ENCODE measurements around the gene C11orf86.
"Not testable (repeated sequence)": the region's sequence is repeated elsewhere in the genome, so short reads cannot be mapped to it uniquely, and the experiment has no call there.

C11orf86 gene

DNA sequence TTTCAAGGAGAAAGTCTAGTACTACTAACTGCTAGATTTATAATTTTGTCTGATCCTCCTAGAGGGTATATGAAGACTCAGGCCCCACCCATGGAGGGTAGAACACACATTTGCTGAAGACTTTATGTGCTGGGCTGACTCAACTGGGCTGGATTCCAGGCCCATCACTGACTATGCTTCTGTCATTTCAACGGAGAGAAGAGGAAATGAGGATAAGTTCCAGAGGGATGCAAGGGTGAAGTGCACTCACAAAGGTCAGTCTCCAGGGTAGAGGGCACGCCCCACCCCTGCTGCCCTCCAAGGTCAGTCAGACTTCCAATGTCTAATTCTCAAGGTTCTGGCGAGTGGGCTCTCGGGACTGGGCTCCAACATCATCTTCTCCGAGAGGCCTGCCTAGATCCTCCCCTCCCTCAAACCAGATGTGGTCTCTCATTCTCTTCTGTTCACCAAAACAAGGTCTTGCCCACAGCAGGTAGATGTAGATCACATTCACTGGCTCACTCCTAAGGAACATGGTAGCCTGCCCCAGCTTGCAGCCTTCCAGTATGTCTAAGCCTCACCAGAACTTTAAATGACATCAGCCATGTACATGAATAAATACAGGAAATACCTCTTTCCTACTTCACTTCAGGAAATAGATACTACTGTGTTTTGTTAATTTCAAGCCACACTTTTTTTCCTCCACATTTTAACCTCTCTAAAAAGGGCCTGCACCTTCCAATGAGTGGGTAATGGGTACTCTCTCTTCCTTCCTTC, 7.3 kb upstream of the C11orf86 start:
- DNase-seq: no peak

DNA sequence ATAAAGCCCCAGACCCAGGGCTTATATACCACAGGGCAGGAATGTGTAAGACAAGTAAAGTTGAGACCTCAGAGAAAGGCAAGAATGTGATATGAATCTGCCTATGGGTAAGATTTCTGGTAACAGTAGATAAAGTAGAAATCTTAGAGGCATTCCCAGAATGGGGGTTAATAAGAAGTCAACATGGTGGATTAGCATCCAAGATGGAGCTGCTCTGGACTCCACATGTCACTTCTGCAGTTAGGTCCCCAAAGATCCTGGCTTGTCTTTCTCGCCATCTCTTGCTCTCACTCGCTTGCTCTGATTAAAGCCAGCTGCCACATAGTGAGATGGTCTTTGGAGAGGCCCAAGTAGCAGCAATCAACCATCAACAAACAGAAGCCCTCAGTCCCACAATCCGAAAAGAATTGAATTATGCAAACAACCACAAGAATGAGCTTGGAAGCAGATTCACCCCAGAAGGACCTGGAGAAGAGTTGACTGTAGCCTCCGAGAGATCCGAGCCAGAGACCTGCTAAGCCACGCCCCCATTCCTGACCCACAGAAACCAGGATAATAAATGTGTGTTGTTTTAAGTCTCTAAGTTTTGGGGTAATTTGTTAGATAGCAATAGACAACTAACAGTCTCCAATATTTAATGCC, 5.4 kb upstream of the C11orf86 start:
- DNase-seq: no peak

DNA sequence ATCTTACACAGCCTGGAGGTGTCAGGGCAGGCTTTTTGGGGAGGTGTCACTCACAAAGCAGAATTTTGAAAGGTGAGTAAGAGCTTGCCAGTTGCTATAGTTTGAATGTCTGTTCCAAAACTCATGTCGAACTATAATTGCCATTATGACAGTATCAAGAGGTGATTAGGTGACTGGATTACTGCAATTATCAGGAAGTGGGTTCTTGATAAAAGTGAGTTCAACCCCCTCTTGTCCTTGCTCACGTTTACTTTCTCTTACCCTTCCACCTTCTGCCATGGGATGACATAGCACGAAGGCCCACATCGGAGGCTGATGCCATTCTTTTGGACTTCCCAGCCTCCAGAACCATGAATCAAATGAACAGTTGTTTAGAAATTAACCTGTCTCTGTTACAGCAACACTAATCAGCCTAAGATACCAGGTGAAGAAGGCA, 4.7 kb upstream of the C11orf86 start:
- no peak for DNase-seq

DNA sequence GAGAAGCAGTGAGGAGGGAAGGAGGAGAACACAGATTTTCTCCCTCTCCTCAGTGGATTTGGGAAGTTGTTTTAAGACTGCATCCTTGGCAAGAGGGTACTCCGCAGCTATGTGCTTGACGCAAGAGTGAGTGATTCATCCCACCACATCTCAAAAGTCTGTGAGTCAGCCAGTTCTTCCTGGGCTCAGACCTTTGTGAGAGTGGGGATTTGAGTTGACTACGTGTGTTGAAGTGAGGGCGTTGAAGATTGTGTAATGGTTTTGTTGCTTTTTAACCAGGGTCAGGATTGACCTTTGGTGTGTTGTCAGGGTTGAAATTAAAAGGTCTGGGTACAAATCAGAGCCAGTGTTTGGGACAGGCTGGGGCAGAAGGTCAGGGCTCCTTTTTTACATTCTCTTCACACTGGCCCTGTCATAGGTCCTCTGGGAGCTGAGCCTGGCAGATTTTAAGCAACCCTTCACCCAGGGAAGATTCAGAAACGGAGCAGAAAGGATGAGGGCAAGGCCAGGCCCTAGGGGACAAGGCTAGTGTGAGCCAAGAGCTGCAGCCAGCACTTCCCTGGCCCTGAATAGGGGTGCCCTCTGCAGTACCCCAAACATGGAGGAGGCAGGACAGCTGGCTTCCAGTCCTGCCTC, 4.2 kb upstream of the C11orf86 start:
- no peak for DNase-seq

DNA sequence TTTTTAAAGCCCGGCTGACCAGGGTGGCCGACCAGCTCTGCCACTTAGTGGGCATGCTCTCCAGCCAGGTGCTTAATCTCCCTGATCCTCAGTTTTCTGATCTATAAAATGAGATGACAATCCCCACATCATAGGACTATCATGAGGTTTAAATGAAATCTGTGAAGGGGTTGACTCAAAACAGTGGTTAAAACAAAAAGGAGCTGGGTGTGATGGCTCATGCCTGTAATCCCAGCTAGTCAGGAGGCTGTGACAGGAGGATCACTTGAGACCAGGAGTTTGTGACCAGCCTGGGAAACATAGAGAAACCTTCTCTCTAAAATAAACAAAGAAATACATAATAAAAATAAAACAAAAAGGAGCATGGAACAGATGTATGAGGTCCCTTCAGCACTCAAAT, 3.6 kb upstream of the C11orf86 start:
- DNase-seq: no peak

DNA sequence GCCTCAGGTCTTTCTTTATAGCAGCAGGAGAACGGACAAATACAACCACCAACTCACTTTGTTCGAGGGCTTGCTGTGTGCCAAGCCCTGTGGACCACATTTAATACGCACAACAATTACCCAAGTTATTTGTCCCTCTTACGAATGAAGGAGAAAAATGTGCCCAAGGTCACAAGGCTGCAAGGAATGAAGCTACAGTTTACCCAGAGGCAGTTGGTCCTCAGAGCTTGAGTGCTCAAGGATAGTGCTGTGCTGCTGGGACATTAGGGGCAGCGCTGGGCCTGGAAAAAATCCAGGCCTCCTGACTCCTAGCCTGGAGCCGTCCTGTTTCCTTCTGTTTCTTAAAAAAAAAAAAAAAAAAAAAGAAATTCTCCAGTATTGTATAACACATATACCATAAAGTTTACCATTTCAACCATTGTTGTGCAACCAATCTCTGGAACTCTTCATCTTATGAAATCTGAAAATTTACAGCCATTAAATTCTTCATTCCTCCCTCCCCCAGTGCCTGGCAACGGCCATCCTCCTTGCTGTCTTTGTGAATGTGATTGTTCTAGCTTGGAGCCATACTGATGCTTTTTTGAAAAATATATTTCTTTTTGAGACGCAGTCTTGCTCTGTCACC, 1.0 kb upstream of the C11orf86 start:
- no peak for DNase-seq

DNA sequence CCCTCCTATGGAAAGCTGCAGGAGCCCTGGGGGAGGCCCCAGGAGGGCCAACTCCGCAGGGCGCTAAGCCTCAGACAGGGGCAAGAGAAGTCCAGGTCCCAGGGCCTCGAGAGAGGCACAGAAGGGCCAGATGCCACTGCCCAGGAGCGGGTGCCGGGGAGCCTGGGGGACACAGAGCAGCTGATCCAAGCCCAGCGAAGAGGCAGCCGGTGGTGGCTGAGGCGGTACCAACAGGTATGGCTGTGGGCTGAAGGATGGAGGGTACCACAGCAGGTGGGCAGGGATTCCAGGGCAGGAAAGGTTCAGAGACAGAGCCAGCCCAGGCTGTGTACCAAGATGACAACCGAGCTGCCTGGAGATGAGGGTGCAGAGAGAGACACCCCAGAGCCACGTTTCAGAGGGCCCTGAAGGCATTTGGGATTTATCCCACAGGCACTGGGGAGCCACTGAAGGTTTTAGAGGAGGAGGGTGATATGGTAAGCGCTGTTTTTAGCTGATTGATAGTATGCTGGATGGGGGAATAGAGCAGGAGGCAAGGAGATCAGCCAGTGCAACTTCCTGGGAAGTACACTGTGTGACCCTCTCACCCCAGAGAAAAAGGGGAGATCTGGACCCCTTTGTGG, 412 bp downstream of the C11orf86 start:
- no peak for DNase-seq

DNA sequence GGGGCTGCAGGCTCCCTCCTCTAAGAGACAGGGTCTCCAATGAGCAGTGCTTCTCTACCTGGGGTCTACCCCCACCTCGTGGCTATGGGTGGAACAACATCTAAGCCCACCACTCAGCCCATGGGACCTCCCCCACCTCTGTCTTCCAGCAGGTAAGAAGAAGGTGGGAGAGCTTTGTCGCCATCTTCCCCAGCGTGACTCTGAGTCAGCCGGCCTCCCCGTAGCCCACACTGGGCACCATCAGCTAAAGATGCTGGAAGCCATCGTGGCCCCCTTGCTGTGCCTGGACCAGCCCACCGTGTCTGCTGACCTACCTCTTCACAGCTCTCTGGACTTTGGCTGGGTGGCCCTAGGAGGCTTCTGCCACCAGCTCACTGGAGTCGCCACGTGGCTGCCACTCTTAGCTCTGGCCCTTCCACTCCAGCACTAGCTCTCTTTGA, 944 bp downstream of the C11orf86 start:
- DNase-seq: peak; percentile 7

DNA sequence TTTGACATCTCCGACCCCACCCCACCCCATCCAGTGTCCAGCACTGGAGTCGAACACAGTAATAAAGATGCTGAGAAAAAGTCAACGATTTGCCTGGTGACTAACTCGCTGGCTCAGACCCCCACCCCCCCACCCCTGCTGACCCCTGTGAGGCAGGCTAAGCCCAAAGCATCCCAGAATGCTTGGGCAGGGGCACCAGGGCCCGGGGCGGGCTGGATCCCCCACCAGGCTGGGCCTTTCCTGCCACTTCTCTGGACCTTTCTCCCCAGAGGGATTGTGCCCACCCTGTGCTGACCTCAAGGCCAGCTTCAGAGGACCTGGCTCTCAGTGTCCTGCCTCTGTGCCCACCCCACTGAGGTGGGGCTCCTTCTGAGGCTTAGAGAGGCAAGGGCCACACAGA, 1.8 kb downstream of the C11orf86 start:
- DNase-seq: no peak

DNA sequence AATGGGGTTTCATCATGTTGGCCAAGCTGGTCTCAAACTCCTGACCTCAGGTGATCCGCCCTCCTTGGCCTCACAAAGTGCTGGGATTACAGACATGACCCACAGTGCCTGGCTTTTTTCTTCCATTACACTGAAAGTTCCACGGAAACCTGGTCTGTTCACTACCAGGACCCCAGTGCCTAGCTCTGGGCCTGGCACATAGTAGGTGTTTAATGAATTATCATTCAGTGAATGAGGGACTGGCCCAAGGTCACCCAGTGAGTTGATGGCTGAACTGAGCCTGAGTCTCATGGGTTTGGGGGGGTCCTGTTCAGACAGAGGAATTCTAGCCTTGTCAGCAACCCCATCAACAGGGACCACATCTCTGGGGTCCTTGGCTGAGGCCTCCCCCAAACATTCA, 3.1 kb downstream of the C11orf86 start:
- DNase-seq: no peak

DNA sequence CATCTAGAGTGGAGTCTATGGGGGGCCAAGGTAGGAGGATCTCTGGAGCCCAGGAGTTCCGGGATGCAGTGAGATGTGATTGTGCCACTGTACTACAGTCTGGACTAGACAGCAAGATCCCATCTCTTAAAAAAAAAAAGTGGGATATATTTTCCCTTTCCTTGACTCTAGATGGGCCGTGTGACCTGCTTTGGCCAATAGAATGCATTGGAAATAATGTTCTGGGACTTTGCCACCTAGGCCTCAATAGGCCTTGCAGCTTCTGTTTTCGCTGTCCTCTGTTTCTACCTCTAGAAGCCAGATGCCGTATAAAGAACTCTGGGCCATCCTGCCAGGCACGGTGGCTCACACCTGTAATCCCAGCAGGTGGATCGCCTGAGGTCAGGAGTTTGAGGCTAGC, 3.6 kb downstream of the C11orf86 start:
- DNase-seq: no peak

DNA sequence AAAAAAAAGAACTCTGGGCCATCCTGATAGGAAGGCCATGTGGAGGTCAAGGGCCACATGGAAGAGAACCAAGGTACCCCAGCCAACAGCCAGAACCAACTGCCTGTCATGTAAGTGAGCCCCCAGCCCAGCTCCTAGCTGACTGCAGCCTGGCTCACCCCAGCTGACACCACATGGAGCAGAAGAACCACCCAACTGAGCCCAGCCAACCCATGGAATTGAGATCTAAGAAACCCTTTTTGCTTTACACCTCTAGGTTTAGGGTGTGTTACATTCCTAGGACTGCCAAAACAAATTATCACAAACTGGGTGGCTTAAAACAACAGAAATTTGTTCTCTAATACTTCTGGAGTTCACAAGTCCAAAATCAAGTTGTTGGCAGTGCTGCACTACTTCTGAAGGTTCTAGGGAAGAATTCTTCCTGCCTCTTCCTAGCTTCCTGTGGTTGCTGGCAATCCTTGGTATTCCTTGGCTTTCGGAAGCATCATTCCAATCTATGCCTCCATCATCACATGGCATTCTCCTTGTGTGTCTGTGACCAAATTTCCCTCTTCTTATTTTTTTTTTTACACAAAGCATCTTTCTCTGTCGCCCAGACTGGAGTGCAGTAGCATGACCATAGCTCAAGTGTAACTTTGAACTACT, 4.4 kb downstream of the C11orf86 start:
- no peak for DNase-seq

DNA sequence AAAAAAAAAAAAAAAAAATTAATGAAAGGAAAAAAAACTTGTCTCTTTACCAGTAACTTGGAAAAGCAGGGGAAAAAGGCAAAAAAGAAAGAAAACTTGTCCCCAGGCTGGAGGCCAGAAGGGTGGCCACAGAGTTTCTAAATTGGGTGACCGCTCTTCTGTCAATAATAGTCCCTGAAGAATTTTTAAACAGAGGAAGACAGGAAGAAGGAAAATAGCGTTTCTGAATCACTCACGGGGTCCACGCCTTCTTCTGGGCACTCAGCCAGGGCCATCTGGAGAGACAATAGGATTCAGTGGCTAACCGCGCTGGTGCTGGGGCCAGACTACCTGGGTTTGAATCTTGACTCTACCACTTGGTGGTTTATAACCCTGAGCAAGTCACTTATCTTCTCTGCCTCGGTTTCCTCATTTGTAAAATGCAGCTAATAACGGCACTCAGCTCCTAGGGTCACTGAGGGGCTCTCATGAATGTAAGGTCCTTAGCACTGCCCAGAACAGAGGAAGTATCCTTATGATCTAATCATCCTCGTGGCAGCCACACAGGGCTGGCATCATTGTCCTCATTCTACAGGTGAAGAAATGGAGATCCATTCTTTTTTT, 7.0 kb downstream of the C11orf86 start:
- DNase-seq: peak; percentile 63

DNA sequence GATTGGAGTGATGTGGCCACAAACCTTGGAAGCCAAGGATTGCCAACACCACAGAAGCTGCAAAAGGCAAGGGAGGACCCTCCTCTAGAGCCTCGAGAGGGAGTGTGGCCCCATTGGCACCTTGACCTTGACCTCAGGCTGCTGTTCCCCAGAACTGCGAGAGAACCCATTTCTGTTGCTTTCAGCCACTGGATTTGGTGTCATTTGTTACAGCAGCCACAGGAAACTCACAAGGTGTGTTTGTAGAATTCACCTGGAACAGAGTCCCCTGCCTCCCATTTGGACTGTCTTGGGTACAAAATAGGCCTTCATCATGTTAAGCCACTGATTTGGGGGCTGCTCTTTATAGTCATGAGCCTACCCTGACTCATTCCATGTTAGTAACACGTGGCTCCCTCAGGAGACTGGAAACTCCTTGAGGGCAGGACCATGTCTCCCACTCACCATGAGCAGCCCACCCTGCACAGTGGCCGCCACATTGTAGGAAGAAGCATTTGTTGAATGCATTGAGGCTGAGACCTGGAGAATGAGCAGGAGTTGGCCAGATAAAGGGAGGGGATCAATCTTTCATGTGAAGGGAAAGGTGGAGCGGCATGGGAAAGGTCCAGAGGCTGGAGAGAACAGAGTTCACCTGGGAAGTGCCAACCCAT, 8.3 kb downstream of the C11orf86 start:
- DNase-seq: no peak

DNA sequence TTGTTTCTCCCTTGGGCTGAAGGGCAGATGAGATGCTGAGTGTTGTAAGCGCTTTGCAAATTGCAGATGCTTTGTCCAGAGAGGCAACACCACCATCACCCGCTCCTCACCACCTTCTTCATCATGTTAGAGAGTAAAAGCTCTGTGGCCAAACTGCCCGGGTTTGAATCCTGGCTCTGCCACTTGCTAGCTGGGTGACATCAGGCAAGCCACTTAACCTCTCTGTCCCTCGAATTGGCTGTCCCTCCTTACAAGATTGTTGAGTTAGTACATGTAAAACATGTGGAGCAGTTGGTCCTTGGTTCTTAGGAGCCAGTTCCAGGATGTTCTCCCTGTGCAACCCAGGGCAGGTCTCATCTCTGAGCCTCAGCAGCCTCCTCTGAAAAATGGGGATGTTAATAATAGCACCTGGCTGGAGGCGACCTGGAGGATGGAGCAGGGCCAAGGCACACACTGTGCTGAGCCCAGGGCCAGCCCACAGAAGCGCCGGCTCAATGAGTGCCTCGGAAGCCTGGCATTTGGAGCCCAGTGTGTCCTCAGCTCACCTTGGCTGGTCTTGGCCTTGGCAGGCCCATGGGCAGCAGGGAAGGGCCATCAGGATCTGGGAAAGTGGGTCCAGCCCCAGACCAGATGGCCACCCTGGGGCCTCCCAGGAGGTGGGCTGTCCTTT, 10.5 kb downstream of the C11orf86 start:
- no peak for DNase-seq

DNA sequence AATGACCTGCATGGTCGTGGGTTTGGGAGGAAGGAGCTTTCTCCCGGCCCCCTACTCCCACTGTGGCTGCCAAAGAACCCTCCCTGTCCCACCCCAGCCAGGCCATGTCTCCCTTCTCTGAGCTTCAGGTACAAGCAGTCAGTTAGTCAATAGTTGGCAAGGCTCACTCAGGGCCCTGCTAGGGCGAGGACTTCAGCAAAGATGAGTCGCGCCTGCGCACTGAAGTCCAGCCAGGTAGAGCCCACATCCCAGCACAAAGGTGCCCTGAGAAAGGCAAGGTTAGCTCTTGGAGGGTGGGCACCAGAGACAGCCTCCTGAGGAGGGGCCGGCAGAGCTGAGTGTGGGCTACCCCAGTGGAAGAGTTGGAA, 11.1 kb downstream of the C11orf86 start:
- DNase-seq: no peak

DNA sequence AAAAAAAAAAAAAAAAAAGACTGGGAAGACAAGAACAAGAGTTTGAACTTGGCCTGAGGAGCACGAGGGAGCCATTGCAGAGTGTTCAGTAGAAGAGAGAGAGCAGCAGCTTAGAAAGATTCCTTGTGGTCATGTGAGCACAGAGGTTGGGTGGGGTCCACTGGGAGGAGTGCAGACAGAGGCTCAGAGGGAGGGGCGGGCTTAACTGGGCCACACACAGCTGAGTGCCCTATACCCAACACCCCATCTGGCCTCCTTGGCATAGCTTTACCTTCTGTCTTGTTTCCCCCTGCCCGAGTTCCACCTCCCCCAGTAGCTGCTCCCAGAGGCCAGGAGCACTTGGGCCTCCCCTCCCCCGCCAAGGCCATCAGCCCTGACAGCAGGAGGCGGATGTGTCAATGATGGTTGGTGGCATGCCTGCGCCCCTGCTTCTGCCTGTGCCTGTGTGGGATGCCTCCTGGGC, 12.1 kb downstream of the C11orf86 start:
- DNase-seq: peak; percentile 32

DNA sequence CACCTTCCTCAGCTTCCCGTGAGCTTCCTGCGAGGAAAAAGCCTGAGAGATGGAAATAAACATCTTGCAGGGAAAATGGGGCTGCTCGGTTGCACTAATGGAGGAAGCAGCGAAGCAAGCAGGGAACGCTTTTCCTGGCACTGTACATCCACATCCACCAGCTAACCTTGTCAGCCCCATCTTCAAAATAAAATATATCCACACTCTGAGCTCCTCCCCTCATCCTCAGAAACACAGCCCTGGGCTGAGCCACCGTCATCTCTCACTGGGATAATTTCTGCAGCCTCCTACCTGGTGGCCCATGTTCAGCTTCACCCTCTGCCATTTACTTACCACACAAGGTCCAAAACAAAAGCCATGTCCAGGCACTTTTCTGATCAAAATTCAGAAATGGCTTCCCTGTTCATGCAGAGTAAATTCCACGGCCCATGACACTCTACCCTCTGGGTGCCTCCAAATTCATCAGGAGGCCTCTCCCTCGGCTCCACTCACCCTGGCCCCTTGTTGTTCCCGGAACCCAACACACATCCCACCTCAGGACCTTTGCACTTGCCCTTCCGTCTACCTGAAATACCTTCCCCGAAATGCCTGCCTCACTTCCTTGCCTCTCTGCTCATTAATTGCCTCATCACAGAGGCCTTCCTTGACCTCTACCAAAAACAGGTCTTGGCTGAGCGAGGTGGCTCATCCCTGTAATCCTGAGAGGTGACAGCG, 13.0 kb downstream of the C11orf86 start:
- no peak for DNase-seq

DNA sequence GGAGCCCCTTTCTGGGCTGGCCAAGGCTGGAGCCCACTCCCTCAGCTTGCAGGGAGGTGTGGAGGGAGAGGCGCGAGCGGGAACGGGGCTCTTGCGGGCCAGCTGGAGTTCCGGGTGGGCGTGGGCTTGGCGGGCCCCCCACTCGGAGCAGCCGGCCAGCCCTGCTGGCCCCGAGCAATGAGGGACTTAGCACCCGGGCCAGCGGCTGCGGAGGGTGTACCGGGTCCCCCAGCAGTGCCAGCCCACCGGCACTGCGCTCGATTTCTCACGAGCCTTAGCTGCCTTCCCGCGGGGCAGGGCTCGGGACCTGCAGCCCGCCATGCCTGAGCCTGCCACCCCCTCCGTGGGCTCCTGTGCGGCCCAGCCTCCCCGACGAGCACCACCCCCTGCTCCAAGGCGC, 13.6 kb downstream of the C11orf86 start:
- not testable (repeated sequence) for DNase-seq

DNA sequence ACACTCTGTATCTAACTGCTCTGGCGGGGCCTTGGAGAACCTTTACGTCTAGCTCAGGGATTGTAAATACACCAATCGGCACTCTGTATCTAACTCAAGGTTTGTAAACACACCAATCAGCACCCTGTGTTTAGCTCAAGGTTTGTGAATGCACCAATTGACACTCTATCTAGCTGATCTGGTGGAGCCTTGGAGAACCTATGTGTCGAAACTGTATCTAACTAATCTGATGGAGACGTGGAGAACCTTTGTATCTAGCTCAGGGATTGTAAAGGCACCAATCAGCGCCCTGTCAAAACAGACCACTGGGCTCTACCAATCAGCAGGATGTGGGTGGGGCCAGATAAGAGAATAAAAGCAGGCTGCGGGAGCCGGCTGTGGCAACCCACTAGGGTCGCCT, 14.3 kb downstream of the C11orf86 start:
- DNase-seq: not testable (repeated sequence)
